Parathyroid adenoma (tissue), 2 donors: ENCODE data around the gene PDK4.

ENCODE experiments used
- H2AFZ ChIP-seq: fragments of 300-600 bp; sonication (generic); one replicate; pipeline ENCODE4 v1.7.0; 2017; ENCODE audit warnings: antibody characterized with exemption, mild to moderate bottlenecking
- H3K27ac ChIP-seq: fragments of 300-600 bp; sonication (generic); one replicate; pipeline ENCODE4 v1.7.0; 2017
- H3K27me3 ChIP-seq: fragments of 300-600 bp; sonication (generic); one replicate; pipeline ENCODE4 v1.7.0; 2017; ENCODE audit warnings: low read length; ENCODE audit not compliant: control insufficient read depth, insufficient read depth
- H3K36me3 ChIP-seq: fragments of 300-600 bp; sonication (generic); one replicate; pipeline ENCODE4 v1.7.0; 2017; ENCODE audit warnings: low read length; ENCODE audit not compliant: control insufficient read depth, insufficient read depth
- H3K4me1 ChIP-seq: fragments of 300-600 bp; sonication (generic); one replicate; pipeline ENCODE4 v1.7.0; 2017; ENCODE audit warnings: control low read depth
- H3K4me2 ChIP-seq: fragments of 300-600 bp; sonication (generic); one replicate; pipeline ENCODE4 v1.7.0; 2017; ENCODE audit warnings: low read length
- H3K4me3 ChIP-seq: fragments of 300-600 bp; sonication (generic); one replicate; pipeline ENCODE4 v1.7.0; 2017; ENCODE audit warnings: low read depth, low read length
- H3K79me2 ChIP-seq: fragments of 300-600 bp; sonication (generic); one replicate; pipeline ENCODE4 v1.7.0; 2017; ENCODE audit warnings: control low read depth
- H3K9ac ChIP-seq: fragments of 300-600 bp; sonication (generic); one replicate; pipeline ENCODE4 v1.7.0; 2017; ENCODE audit warnings: mild to moderate bottlenecking
- H3K9me3 ChIP-seq: fragments of 300-600 bp; sonication (generic); one replicate; pipeline ENCODE4 v1.7.0; 2017; ENCODE audit warnings: low read length; ENCODE audit not compliant: control insufficient read depth
- CTCF ChIP-seq: fragments of 300-600 bp; sonication (generic); IDR thresholded peaks from one replicate; pipeline ENCODE4 v1.7.0; 2017; ENCODE audit warnings: antibody characterized with exemption, mild to moderate bottlenecking
- donor health status: primary hyperparathyroidism.

PDK4 gene

GRCh38 chr7:95619517-95619916 is 23.2 kb upstream of the PDK4 start:
- Histone ChIP-seq H3K79me2 (no peaks in the 10 kb centered on the region), H3K27me3 (no peaks in the 10 kb centered on the region), H3K27ac (no peak overlapping the region), H3K36me3 (no peaks in the 10 kb centered on the region), H3K9me3 (no peaks in the 10 kb centered on the region), H3K4me1 (peaks cover 8% of the 10 kb centered on the region), H3K9ac (no peak overlapping the region), H2AFZ (no peak overlapping the region), H3K4me2 (no peak overlapping the region), H3K4me3 (no peak overlapping the region)
- no peak for TF ChIP-seq CTCF

- Histone ChIP-seq H3K36me3 (no peaks in the 10 kb centered on the region), H3K4me1 (peaks cover 36% of the 10 kb centered on the region), H3K27ac (peak overlapping the region; percentile 98), H3K27me3 (no peaks in the 10 kb centered on the region), H3K9me3 (no peaks in the 10 kb centered on the region), H3K4me3 (no peak overlapping the region), H2AFZ (no peak overlapping the region), H3K79me2 (no peaks in the 10 kb centered on the region), H3K9ac (no peak overlapping the region), H3K4me2 (no peak overlapping the region)
- TF ChIP-seq CTCF: no peak
These were observed 18.2 kb upstream of the PDK4 start for GRCh38 chr7:95614442-95614940.

- no peaks in the 10 kb centered on the region for H3K36me3 ChIP-seq
- no peak overlapping the region for H3K4me2 ChIP-seq
- H3K27me3 ChIP-seq: no peaks in the 10 kb centered on the region
- H3K9ac ChIP-seq: no peak overlapping the region
- H3K4me1 ChIP-seq: peaks cover 59% of the 10 kb centered on the region
- no peaks in the 10 kb centered on the region for H3K79me2 ChIP-seq
- H3K27ac ChIP-seq: peak overlapping the region; percentile 98
- H2AFZ ChIP-seq: peak overlapping the region; percentile 14
- H3K4me3 ChIP-seq: no peak overlapping the region
- no peak for TF ChIP-seq CTCF
- H3K9me3 ChIP-seq: no peaks in the 10 kb centered on the region
These were observed 14.9 kb upstream of the PDK4 start for GRCh38 chr7:95611224-95611623.

- Histone ChIP-seq H3K9ac (no peak overlapping the region), H3K4me3 (peak overlapping the region; percentile 71)
These were observed 13.1 kb upstream of the PDK4 start for GRCh38 chr7:95609277-95609971.

More at GRCh38 chr7:95609277-95609971, 13.1 kb upstream of the PDK4 start:
- no peak for TF ChIP-seq CTCF
- peak overlapping the region; percentile 98 for H3K27ac ChIP-seq
- H2AFZ ChIP-seq: peak overlapping the region; percentile 25
- no peaks in the 10 kb centered on the region for H3K27me3 ChIP-seq
- peak overlapping the region; percentile 94 for H3K4me2 ChIP-seq
- H3K36me3 ChIP-seq: no peaks in the 10 kb centered on the region
- peaks cover 6% of the 10 kb centered on the region for H3K79me2 ChIP-seq
- H3K9me3 ChIP-seq: no peaks in the 10 kb centered on the region
- peaks cover 60% of the 10 kb centered on the region for H3K4me1 ChIP-seq
